Gastroesophageal sphincter (tissue), 3 donors: ENCODE measurements around the gene STK32B.

Experiments
- CTCF ChIP-seq, 4 experiments: fragments of 200-600 bp in 2 of 4; fragments of 450-650 bp in 2 of 4; sonication (generic) in 1 of 4; IDR thresholded peaks; one replicate each; pipeline ENCODE4 v1.5.1; 2017 to 2019; ENCODE audit warnings: antibody characterized with exemption in 4 of 4, mild to moderate bottlenecking in 2 of 4, moderate library complexity in 2 of 4
- EP300 ChIP-seq: sonication (generic); formaldehyde crosslinking; IDR thresholded peaks from one replicate; pipeline ENCODE4 v1.6.1; 2017; ENCODE audit warnings: antibody characterized with exemption, mild to moderate bottlenecking
- POLR2A ChIP-seq, 2 donors: fragments of 450-650 bp; IDR thresholded peaks; one replicate each; pipeline ENCODE4 v1.6.1; 2017; ENCODE audit warnings: antibody characterized with exemption in 2 of 2, mild to moderate bottlenecking in 2 of 2, moderate library complexity in 1 of 2

GRCh38 chr4:5510504-5510903, 459.2 kb downstream of the STK32B start:
- no peak for TF ChIP-seq CTCF (IDR thresholded peaks at IDR 0.05)
- no peak for TF ChIP-seq EP300
- no peak for TF ChIP-seq POLR2A (IDR thresholded peaks at IDR 0.05)
